ENCODE measurements around the gene KDM4C.
"Not testable (repeated sequence)": the region's sequence is repeated elsewhere in the genome, so short reads cannot be mapped to it uniquely, and the experiment has no call there.

KDM4C gene

DNA sequence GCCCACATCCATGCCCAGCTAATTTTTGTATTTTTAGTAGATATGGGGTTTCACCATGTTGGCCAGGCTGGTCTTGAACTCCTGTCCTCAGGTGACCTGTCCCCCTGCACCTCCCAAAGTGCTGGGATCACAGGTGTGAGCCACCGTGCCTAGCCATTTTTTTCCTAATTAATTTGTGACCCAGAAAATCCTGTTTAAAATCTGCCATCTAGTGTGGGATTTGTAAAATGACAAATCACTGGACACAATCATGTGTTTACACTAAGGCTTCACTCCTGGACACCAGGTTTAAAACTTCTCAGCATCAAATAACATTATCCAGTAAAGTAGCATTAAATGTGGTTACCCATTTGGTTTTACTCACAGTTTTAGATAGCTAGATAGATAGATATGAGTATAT, 18.6 kb upstream of the KDM4C start:
- Histone ChIP-seq H3K4me3 (ENCODE audit: low read depth, low read length) (no peak overlapping the region), H3K9me3 (no peaks in the 10 kb centered on the region), H3K4me1 (no peaks in the 10 kb centered on the region), H3K36me3 (no peaks in the 10 kb centered on the region), H3K27me3 (no peaks in the 10 kb centered on the region)
- TF ChIP-seq, protein P1, sequence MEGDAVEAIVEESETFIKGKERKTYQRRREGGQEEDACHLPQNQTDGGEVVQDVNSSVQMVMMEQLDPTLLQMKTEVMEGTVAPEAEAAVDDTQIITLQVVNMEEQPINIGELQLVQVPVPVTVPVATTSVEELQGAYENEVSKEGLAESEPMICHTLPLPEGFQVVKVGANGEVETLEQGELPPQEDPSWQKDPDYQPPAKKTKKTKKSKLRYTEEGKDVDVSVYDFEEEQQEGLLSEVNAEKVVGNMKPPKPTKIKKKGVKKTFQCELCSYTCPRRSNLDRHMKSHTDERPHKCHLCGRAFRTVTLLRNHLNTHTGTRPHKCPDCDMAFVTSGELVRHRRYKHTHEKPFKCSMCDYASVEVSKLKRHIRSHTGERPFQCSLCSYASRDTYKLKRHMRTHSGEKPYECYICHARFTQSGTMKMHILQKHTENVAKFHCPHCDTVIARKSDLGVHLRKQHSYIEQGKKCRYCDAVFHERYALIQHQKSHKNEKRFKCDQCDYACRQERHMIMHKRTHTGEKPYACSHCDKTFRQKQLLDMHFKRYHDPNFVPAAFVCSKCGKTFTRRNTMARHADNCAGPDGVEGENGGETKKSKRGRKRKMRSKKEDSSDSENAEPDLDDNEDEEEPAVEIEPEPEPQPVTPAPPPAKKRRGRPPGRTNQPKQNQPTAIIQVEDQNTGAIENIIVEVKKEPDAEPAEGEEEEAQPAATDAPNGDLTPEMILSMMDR (IDR thresholded peaks at IDR 0.05; ENCODE audit: low read depth, low read length), result peak; percentile 39
- DNase-seq, result no peak

DNA sequence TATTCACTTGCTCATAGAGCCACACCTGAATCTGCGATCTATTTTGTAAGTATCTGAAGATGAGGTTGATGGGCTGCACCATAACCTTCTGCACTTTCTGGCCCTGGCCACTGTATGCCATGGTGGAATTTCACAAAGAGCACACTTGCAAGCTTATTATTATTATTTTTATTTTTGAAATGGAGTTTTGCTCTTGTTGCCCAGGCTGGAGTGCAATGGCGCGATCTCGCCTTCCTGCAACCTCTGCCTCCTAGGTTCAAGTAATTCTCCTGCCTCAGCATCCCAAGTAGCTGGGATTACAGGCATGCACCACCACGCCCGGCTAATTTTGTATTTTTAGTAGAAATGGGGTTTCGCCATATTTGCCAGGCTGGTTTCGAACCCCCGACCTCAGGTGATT, 8.9 kb upstream of the KDM4C start:
- H3K27me3 ChIP-seq; H3K4me3 ChIP-seq (ENCODE audit: low read depth, low read length); DNase-seq; H3K4me1 ChIP-seq; H3K9me3 ChIP-seq; H3K36me3 ChIP-seq: not testable (repeated sequence)

DNA sequence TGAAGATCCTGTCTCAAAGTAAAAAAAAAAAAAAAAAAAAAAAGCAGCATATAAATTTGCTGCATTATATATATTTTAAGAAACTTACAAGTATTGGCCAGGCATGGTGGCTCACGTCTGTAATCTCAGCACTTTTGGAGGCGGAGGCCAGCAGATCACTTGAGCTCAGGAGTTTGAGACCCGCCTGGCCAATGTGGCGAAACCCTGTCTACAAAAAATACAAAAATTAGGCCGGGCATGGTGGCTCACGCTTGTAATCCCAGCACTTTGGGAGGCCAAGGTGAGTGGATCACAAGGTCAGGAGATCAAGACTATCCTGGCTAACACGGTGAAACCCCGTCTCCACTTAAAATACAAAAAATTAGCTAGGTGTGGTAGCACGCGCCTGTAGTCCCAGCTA, 2.9 kb upstream of the KDM4C start:
- H3K36me3 ChIP-seq; H3K27me3 ChIP-seq; H3K4me3 ChIP-seq (ENCODE audit: low read depth, low read length); DNase-seq; H3K9me3 ChIP-seq; H3K4me1 ChIP-seq: not testable (repeated sequence)

DNA sequence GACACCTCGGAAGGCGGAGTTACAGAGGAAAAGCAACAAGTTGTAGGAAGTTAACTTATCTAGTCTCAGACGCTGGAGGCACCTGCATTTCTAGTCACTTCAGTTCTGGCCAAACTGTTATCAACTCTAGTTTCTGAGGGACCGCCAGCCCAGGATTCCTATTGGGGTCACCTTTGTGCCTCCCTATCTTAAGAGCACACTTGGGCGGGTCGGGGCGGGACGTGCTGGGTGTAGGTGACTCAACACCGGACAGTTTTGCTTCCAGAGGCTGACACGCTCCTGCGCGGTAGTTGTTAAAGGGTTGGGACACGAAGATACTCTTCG, 679 bp upstream of the KDM4C start:
- TF ChIP-seq, protein P1 (IDR thresholded peaks at IDR 0.05; ENCODE audit: low read depth, low read length), result no peak
- no peaks in the 10 kb centered on the region for H3K9me3 ChIP-seq
- peak overlapping the region; percentile 90 for H3K4me3 ChIP-seq (ENCODE audit: low read depth, low read length)
- no peaks in the 10 kb centered on the region for H3K36me3 ChIP-seq
- no peaks in the 10 kb centered on the region for H3K4me1 ChIP-seq
- DNase-seq, result no peak
- H3K27me3 ChIP-seq, result no peaks in the 10 kb centered on the region

DNA sequence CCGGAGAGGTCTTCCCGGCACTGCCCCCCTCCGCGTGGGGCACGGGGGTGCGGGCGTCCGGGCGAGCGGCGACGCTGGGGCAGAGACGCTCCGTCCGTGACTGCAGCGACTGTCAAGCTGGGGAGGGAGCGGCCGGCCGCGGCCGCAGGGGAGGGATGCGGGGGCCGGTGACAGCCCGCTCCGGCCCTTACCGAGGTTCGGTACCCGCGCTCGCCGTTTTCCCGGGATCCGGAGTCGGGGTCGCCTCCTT, 400 bp downstream of the KDM4C start:
- Histone ChIP-seq H3K4me1 (no peaks in the 10 kb centered on the region), H3K9me3 (no peaks in the 10 kb centered on the region), H3K27me3 (no peaks in the 10 kb centered on the region), H3K36me3 (no peaks in the 10 kb centered on the region), H3K4me3 (ENCODE audit: low read depth, low read length) (peak overlapping the region; percentile 90)
- TF ChIP-seq, protein P1 (IDR thresholded peaks at IDR 0.05; ENCODE audit: low read depth, low read length), result no peak
- DNase-seq, result no peak

DNA sequence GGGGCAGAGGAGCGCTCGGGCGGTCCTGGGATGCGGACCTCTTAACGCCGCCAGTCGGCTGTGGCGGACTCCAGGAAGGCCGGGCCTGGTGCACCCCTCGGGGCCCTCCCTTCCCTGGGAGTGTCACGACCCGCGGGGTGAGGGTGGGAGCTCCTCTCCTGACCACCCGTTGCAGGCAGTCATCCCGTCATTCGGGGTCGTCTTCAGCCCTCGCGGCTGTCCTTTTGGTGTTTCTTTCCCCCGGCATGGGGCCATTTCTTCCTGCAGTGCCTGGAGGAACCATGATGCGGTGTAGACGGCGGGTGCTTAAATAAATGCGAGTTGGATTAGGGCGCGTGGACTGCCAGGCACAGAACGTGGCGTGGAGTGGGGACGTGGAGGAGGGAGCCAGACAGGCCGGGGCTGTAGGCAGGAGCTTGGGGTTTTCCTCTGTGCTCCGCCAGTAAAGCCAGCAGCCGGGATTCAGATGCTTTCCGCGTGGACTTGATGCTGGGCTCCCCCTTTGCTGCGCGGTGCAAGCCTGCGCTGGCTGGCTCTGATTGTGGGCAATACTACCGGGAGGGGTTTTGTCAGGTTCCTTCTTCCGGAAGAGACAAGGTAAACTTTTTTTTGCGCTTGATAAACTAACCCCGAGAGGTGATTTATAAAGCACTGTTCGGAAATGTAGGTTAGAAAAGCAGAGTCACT, 868 bp downstream of the KDM4C start:
- Histone ChIP-seq H3K27me3 (no peaks in the 10 kb centered on the region), H3K9me3 (no peaks in the 10 kb centered on the region), H3K36me3 (no peaks in the 10 kb centered on the region), H3K4me1 (no peaks in the 10 kb centered on the region), H3K4me3 (ENCODE audit: low read depth, low read length) (peak overlapping the region; percentile 90)
- TF ChIP-seq, protein P1 (IDR thresholded peaks at IDR 0.05; ENCODE audit: low read depth, low read length), result no peak
- peak; percentile 49 for DNase-seq

DNA sequence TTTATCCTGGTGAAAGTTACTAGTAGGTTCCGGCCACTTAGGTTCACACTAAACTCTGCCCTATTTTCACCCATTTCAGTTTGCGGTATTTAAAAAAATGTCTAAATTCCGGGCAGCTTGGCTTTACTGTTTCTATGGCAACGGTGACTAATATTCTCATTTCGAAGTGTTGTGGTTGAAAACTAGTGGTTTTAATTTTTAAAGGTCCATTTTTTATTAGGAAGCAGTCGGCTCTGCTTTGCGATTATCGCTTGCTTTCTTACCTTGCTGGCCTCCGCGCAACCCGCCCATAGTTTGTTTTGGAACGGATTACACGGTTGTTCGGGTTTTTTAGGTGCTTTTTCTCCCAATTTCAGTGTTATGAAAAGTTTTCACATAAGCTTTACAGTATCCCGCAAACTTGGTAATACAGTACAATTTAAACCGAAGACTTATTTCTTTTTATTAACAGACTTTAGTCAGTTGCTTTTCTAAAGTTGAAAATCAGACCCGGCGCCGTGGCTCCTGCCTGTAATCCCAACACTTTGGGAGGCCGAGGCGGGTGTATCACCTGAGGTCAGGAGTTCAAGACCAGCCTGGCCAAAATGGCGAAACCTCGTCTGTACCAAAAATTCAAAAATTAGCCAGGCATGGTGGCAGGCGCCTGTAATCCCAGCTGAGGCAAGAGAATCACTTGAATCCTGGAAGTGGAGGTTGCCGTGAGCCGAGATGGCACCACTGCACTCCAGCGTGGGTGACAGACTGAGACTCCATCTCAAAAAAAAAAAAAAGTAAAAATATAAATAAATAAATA, 1.6 kb downstream of the KDM4C start:
- H3K4me1 ChIP-seq, result no peaks in the 10 kb centered on the region
- TF ChIP-seq, protein P1 (IDR thresholded peaks at IDR 0.05; ENCODE audit: low read depth, low read length), result no peak

More for the DNA sequence above, 1.6 kb downstream of the KDM4C start:
- H3K36me3 ChIP-seq, result no peaks in the 10 kb centered on the region
- H3K27me3 ChIP-seq, result no peaks in the 10 kb centered on the region
- H3K4me3 ChIP-seq (ENCODE audit: low read depth, low read length), result peak overlapping the region; percentile 90
- DNase-seq, result no peak
- no peaks in the 10 kb centered on the region for H3K9me3 ChIP-seq

All from BE2C (cell line).